Esophagus muscularis mucosa (tissue), 4 donors: ENCODE measurements around the gene NEK7. TPM values are rescaled to one million over a fixed set of nuclear protein-coding genes. Genes with fewer than 3 reads are reported as not detected.

Experiments used
- DNase-seq: peaks from one replicate; pipeline ENCODE4 v3.0.0-alpha.2; 2017; ENCODE audit errors: extremely low spot score
- H3K27ac ChIP-seq, 4 donors: fragments of 200-600 bp; sonication (generic); replicated peaks in 1 of 4; 1 replicate in 3 of 4; 2 replicates in 1 of 4; pipeline ENCODE4 v1.5.1; 2016 to 2019; ENCODE audit warnings: mild to moderate bottlenecking in 1 of 4
- H3K27me3 ChIP-seq, 4 donors: fragments of 200-600 bp; sonication (generic); one replicate each; pipeline versions ENCODE4 v1.5.1 to v1.6.0; 2016 to 2019
- H3K36me3 ChIP-seq, 4 donors: fragments of 200-600 bp; sonication (generic); one replicate each; pipeline ENCODE4 v1.5.1; 2016 to 2019
- H3K4me1 ChIP-seq, 4 donors: fragments of 200-600 bp; sonication (generic); one replicate each; pipeline ENCODE4 v1.5.1; 2016 to 2019
- H3K4me3 ChIP-seq, 4 donors: fragments of 200-600 bp; sonication (generic); 1 replicate in 2 of 4; 2 replicates in 2 of 4; pipeline ENCODE4 v1.5.1; 2016 to 2019; ENCODE audit warnings: mild to moderate bottlenecking in 4 of 4, moderate library complexity in 1 of 4
- H3K9me3 ChIP-seq, 4 donors: fragments of 200-600 bp; sonication (generic); 1 replicate in 3 of 4; 2 replicates in 1 of 4; pipeline ENCODE4 v1.5.1; 2016 to 2019
- CTCF ChIP-seq, 3 experiments: fragments of 200-600 bp in 2 of 3; fragments of 450-650 bp in 1 of 3; sonication (generic) in 2 of 3; IDR thresholded peaks; one replicate each; pipeline ENCODE4 v1.5.1; 2017 to 2019; ENCODE audit warnings: antibody characterized with exemption in 3 of 3, mild to moderate bottlenecking in 2 of 3, moderate library complexity in 1 of 3
- EP300 ChIP-seq: sonication (generic); formaldehyde crosslinking; IDR thresholded peaks from one replicate; pipeline ENCODE4 v1.6.1; 2017; ENCODE audit warnings: antibody characterized with exemption
- POLR2A ChIP-seq: fragments of 450-650 bp; IDR thresholded peaks from one replicate; pipeline ENCODE4 v1.6.1; 2017; ENCODE audit warnings: antibody characterized with exemption, moderate library complexity, mild to moderate bottlenecking, low read depth
- POLR2AphosphoS5 ChIP-seq, 2 donors: sonication (generic); formaldehyde crosslinking; IDR thresholded peaks; one replicate each; pipeline ENCODE4 v1.6.1; 2017; ENCODE audit warnings: antibody characterized with exemption in 2 of 2
- WGBS: methylation state at CpG from one replicate; pipeline ENCODE4 v1.1.5; 2018; 5-methylcytosine and 5-hydroxymethylcytosine counted together
- intact Hi-C: fragments of 100-400 bp; cut with DNase I; formaldehyde crosslinking; loops from one replicate; pipeline ENCODE4 v1.15.1; 2023
- total RNA-seq, 4 donors: library from RNA; depleted of rRNA; stranded (reverse); fragments of >200 nt; gene quantifications; one replicate each; pipeline versions ENCODE4 v1.1.0 to v1.2.1, GENCODE V29; 2016

NEK7 gene
- total RNA-seq, 4 donors from 2014 or later, result 110 to 196 (median 158) TPM

- intact Hi-C loops, result loop anchor here (5.0 to 10.0 kb wide), 3 partner anchors 136 to 959 kb away; partner anchors contain the start of gene C1orf53
Observed at GRCh38 chr1:198156111-198156744, 570 bp upstream of the NEK7 start.

GRCh38 chr1:198157241-198157846 lies 546 bp downstream of the NEK7 start:
- 3% methylated on average over 15 of the region's 62 CpGs for WGBS
- Histone ChIP-seq H3K9me3 (no peaks in the 10 kb centered on the region), H3K4me1 (peaks cover 33 to 53% (median 38%) of the 10 kb centered on the region in 4 donors), H3K36me3 (no peaks in the 10 kb centered on the region), H3K4me3 (peak overlapping the region; percentile 80 to 95 (median 91)), H3K27me3 (no peaks in the 10 kb centered on the region), H3K27ac (peak overlapping the region; percentile 97 to 98 (median 98))
- DNase-seq, result peak; percentile 95
- intact Hi-C loops, result loop anchor here (5.0 to 10.0 kb wide), 3 partner anchors 135 to 960 kb away; partner anchors contain the start of gene C1orf53
- TF ChIP-seq CTCF (IDR thresholded peaks at IDR 0.05), result no peak
- peak; percentile 76 to 79 for TF ChIP-seq POLR2AphosphoS5 (IDR thresholded peaks at IDR 0.05)
- no peak for TF ChIP-seq EP300

More at GRCh38 chr1:198156111-198156744, 570 bp upstream of the NEK7 start:
- no peaks in the 10 kb centered on the region for H3K9me3 ChIP-seq
- DNase-seq, result no peak
- peak overlapping the region; percentile 80 to 95 (median 91) for H3K4me3 ChIP-seq
- H3K27ac ChIP-seq, result peak overlapping the region; percentile 97 to 98 (median 98)
- no peaks in the 10 kb centered on the region for H3K27me3 ChIP-seq
- H3K4me1 ChIP-seq, result peaks cover 25 to 45% (median 33%) of the 10 kb centered on the region in 4 donors
- no peaks in the 10 kb centered on the region for H3K36me3 ChIP-seq
- TF ChIP-seq POLR2AphosphoS5 (IDR thresholded peaks at IDR 0.05) (peak in 1 of 2 donors; percentile 54), POLR2A (no peak), CTCF (IDR thresholded peaks at IDR 0.05) (peak; percentile 57 to 87 (median 79))
- WGBS, result 1% methylated on average over 13 of the region's 13 CpGs

GRCh38 chr1:198157847-198158725 lies 1.3 kb downstream of the NEK7 start:
- H3K27ac ChIP-seq, result peak overlapping the region; percentile 97 to 98 (median 98)
- H3K36me3 ChIP-seq, result no peaks in the 10 kb centered on the region
- intact Hi-C loops, result loop anchor here (5.0 to 10.0 kb wide), 3 partner anchors 134 to 961 kb away; partner anchors contain the start of gene C1orf53
- 9% methylated on average over 17 of the region's 17 CpGs for WGBS
- peaks cover 36 to 49% (median 42%) of the 10 kb centered on the region in 4 donors for H3K4me1 ChIP-seq
- DNase-seq, result no peak
- peak overlapping the region; percentile 80 to 95 (median 91) for H3K4me3 ChIP-seq
- TF ChIP-seq POLR2A (no peak), EP300 (no peak), CTCF (IDR thresholded peaks at IDR 0.05) (no peak), POLR2AphosphoS5 (IDR thresholded peaks at IDR 0.05) (no peak)
- no peaks in the 10 kb centered on the region for H3K27me3 ChIP-seq
- H3K9me3 ChIP-seq, result no peaks in the 10 kb centered on the region

GRCh38 chr1:198158735-198159589 lies 2.2 kb downstream of the NEK7 start:
- Histone ChIP-seq H3K4me3 (peak overlapping the region; percentile 80 to 95 (median 91)), H3K27ac (peak overlapping the region; percentile 97 to 98 (median 98)), H3K27me3 (no peaks in the 10 kb centered on the region), H3K9me3 (no peaks in the 10 kb centered on the region), H3K36me3 (no peaks in the 10 kb centered on the region), H3K4me1 (peaks cover 31 to 49% (median 43%) of the 10 kb centered on the region in 4 donors)
- intact Hi-C loops, result loop anchor here (5.0 to 10.0 kb wide), 3 partner anchors 133 to 962 kb away; partner anchors contain the start of gene C1orf53
- 0% methylated on average over 35 of the region's 37 CpGs for WGBS
- DNase-seq, result peak; percentile 95
- TF ChIP-seq POLR2AphosphoS5 (IDR thresholded peaks at IDR 0.05) (peak; percentile 66 to 87), POLR2A (peak; percentile 40), CTCF (IDR thresholded peaks at IDR 0.05) (no peak), EP300 (no peak)
